PC-9 (cell line): Measurements from ENCODE around the gene CSNK1D. TPM values are rescaled to one million over a fixed set of nuclear protein-coding genes. Genes with fewer than 3 reads are reported as not detected.

Source experiments
- BruUV-seq: library from RNA; stranded (reverse); fragments of 400-500 nt; replicated peaks from 2 replicates; lab custom pipeline; 2021; lab: Mats Ljungman, UMichigan
- CTCF ChIA-PET: fragments of 300-600 bp; sonication (Branson Sonifier 250); formaldehyde crosslinking; loops from one replicate; lab custom pipeline; 2022; ENCODE audit warnings: antibody characterized with exemption; lab: Charles Lee
- POLR2A ChIA-PET: fragments of 300-600 bp; sonication (Branson Sonifier 250); formaldehyde crosslinking; loops from one replicate; lab custom pipeline; 2022; ENCODE audit warnings: antibody characterized with exemption; ENCODE audit not compliant: unreplicated experiment; lab: Charles Lee
- DNase-seq, 2 experiments: peaks; one replicate each; pipeline versions ENCODE4 v3.0.0 to v3.0.0-alpha.2; 2015 to 2022; ENCODE audit warnings: mixed read lengths in 1 of 2
- H2AFZ ChIP-seq: fragments of 200-600 bp; sonication (generic); 2 replicates; pipeline ENCODE4 v1.8.1; 2017; ENCODE audit warnings: antibody characterized with exemption
- H3F3A ChIP-seq: fragments of 200-600 bp; sonication (generic); 2 replicates; pipeline ENCODE4 v1.8.1; 2017; ENCODE audit warnings: antibody characterized with exemption, mild to moderate bottlenecking, low read depth; ENCODE audit not compliant: insufficient read depth
- H3K27ac ChIP-seq: fragments of 200-600 bp; sonication (generic); 2 replicates; pipeline ENCODE4 v1.6.1; 2016; ENCODE audit warnings: mixed run types
- H3K27me3 ChIP-seq: fragments of 200-600 bp; sonication (generic); 2 replicates; pipeline ENCODE4 v1.6.1; 2016; ENCODE audit warnings: low read depth, mixed run types; ENCODE audit not compliant: insufficient read depth
- H3K36me3 ChIP-seq: fragments of 200-600 bp; sonication (generic); 2 replicates; pipeline ENCODE4 v1.6.1; 2016; ENCODE audit warnings: low read depth, mixed run types
- H3K4me1 ChIP-seq: fragments of 200-600 bp; sonication (generic); replicated peaks from 2 replicates; pipeline ENCODE4 v1.6.1; 2016; ENCODE audit warnings: mixed run types; ENCODE audit not compliant: insufficient read depth
- H3K4me2 ChIP-seq: fragments of 200-600 bp; sonication (generic); 2 replicates; pipeline ENCODE4 v1.6.1; 2017; ENCODE audit warnings: mixed run types
- H3K4me3 ChIP-seq: fragments of 200-600 bp; sonication (generic); 2 replicates; pipeline ENCODE4 v1.6.1; 2016; ENCODE audit warnings: mixed run types
- H3K79me2 ChIP-seq: fragments of 200-600 bp; sonication (generic); 2 replicates; pipeline ENCODE4 v1.6.1; 2017; ENCODE audit warnings: low read depth, mixed run types
- H3K9me2 ChIP-seq: fragments of 200-600 bp; sonication (generic); 2 replicates; pipeline ENCODE4 v1.8.1; 2017; ENCODE audit warnings: mild to moderate bottlenecking; ENCODE audit not compliant: insufficient read depth
- H3K9me3 ChIP-seq: fragments of 200-600 bp; sonication (generic); 2 replicates; pipeline ENCODE4 v1.8.1; 2016; ENCODE audit warnings: low read depth; ENCODE audit not compliant: insufficient read depth
- H4K20me1 ChIP-seq: fragments of 200-600 bp; sonication (generic); 2 replicates; pipeline ENCODE4 v1.8.1; 2017; ENCODE audit not compliant: insufficient read depth
- CTCF ChIP-seq: fragments of 200-600 bp; sonication (generic); conservative IDR thresholded peaks from 2 replicates; pipeline ENCODE4 v1.6.1; 2017; ENCODE audit warnings: mixed run types, antibody characterized with exemption, mild to moderate bottlenecking, moderate library complexity
- EZH2 ChIP-seq: fragments of 200-600 bp; sonication (generic); IDR thresholded peaks from 2 replicates; pipeline ENCODE4 v1.8.0; 2017; ENCODE audit warnings: antibody characterized with exemption, low read depth
- intact Hi-C: fragments of 100-400 bp; cut with micrococcal nuclease; formaldehyde crosslinking; loops from one replicate; pipeline ENCODE4 v1.10.0; 2022; ENCODE audit not compliant: unreplicated experiment
- total RNA-seq: library from RNA; stranded (reverse); gene quantifications from 2 replicates; pipeline ENCODE4 v1.2.3, GENCODE V29; 2021

CSNK1D gene
- total RNA-seq, 1 experiment from 2014 or later = 181 TPM

GRCh38 chr17:82317394-82318168 is 44.1 kb upstream of the CSNK1D start, which contains the start of gene CD7:
Gene CD7 (minus strand): TSS chr17:82317608. CDS start chr17:82317495, 113 bp downstream.
- Histone ChIP-seq H4K20me1 (no peaks in the 10 kb centered on the region), H3K27me3 (0 out of 2 replicates have a peak, but pooled peaks cover 6% of the 10 kb centered on the region), H3K4me2 (no peak within 1 kb of the TSS), H3K36me3 (no peaks in the 10 kb centered on the region), H3K4me3 (no peak within 1 kb of the TSS), H3K79me2 (no peaks in the 10 kb centered on the region), H3F3A (no peaks in the 10 kb centered on the region), H3K27ac (no peak within 1 kb of the TSS), H3K9me2 (no peaks in the 10 kb centered on the region), H3K4me1 (no peaks in the 10 kb centered on the region), H2AFZ (no peak within 1 kb of the TSS), H3K9me3 (no peaks in the 10 kb centered on the region)
- ChIA-PET POLR2A (no interaction called here), CTCF (no interaction called here)
- DNase-seq = no peak
- TF ChIP-seq CTCF (no peak), EZH2 (no peak)
- intact Hi-C loops = no loop called here
- BruUV-seq = no TSS peak

GRCh38 chr17:82316651-82317393 is 43.3 kb upstream of the CSNK1D start:
- TF ChIP-seq CTCF = no peak
- no peak for TF ChIP-seq EZH2
- Histone ChIP-seq H4K20me1 (no peaks in the 10 kb centered on the region), H3K27ac (no peak overlapping the region), H3K9me3 (no peaks in the 10 kb centered on the region), H3K36me3 (no peaks in the 10 kb centered on the region), H3K4me2 (no peak overlapping the region), H3K4me1 (no peaks in the 10 kb centered on the region), H3F3A (no peaks in the 10 kb centered on the region), H3K79me2 (no peaks in the 10 kb centered on the region), H2AFZ (no peak overlapping the region), H3K9me2 (no peaks in the 10 kb centered on the region), H3K4me3 (no peak overlapping the region), H3K27me3 (0 out of 2 replicates have a peak, but pooled peaks cover 6% of the 10 kb centered on the region)
- CTCF ChIA-PET = no interaction called here
- intact Hi-C loops = no loop called here
- no TSS peak for BruUV-seq
- POLR2A ChIA-PET = no interaction called here
- DNase-seq = no peak

- Histone ChIP-seq H3K4me1 (no peaks in the 10 kb centered on the region), H3K27ac (no peak overlapping the region), H3K9me2 (no peaks in the 10 kb centered on the region), H3K4me3 (no peak overlapping the region), H3F3A (no peaks in the 10 kb centered on the region), H3K36me3 (no peaks in the 10 kb centered on the region), H3K9me3 (no peaks in the 10 kb centered on the region), H4K20me1 (no peaks in the 10 kb centered on the region), H2AFZ (no peak overlapping the region), H3K4me2 (no peak overlapping the region), H3K27me3 (no peaks in the 10 kb centered on the region), H3K79me2 (no peaks in the 10 kb centered on the region)
- ChIA-PET CTCF (no interaction called here), POLR2A (no interaction called here)
- no TSS peak for BruUV-seq
- no peak for TF ChIP-seq CTCF
- no peak for TF ChIP-seq EZH2
- DNase-seq = no peak
- intact Hi-C loops = no loop called here
Observed at GRCh38 chr17:82315703-82316358, 42.3 kb upstream of the CSNK1D start.
